HG02759 (cell line): ENCODE data around the gene HLA-DPB1.
"Not testable (repeated sequence)": the region's sequence is repeated elsewhere in the genome, so short reads cannot be mapped to it uniquely, and the experiment has no call there.

ENCODE experiments used
- ATAC-seq: cut with Tn5 transposase; IDR thresholded peaks from one replicate; pipeline ENCODE4 v1.9.1; 2021; ENCODE audit warnings: mild to moderate bottlenecking, moderate library complexity; ENCODE audit not compliant: unreplicated experiment

Gene HLA-DPB1

GRCh38 chr6:33075568-33076405, at the start of gene HLA-DPB1:
HLA-DPB1 (plus strand) TSS chr6:33075990; CDS start chr6:33076042, 52 bp downstream.
- peak; percentile 68 for ATAC-seq

- no peak for ATAC-seq
Measured at GRCh38 chr6:33028220-33028849, 47.5 kb upstream of the HLA-DPB1 start.

GRCh38 chr6:33029328-33030184, 46.2 kb upstream of the HLA-DPB1 start:
- peak; percentile 79 for ATAC-seq

GRCh38 chr6:33030245-33030644, 45.5 kb upstream of the HLA-DPB1 start:
- no peak for ATAC-seq

- no peak for ATAC-seq
Measured at GRCh38 chr6:33034554-33034953, 41.2 kb upstream of the HLA-DPB1 start.

GRCh38 chr6:33036535-33036934, 39.3 kb upstream of the HLA-DPB1 start:
- ATAC-seq, result no peak

- no peak for ATAC-seq
Measured at GRCh38 chr6:33040157-33040556, 35.6 kb upstream of the HLA-DPB1 start.

GRCh38 chr6:33049323-33050013, 26.3 kb upstream of the HLA-DPB1 start:
- ATAC-seq, result no peak

- no peak for ATAC-seq
Measured at GRCh38 chr6:33050014-33050810, 25.6 kb upstream of the HLA-DPB1 start.

GRCh38 chr6:33052627-33053026, 23.2 kb upstream of the HLA-DPB1 start:
- no peak for ATAC-seq

GRCh38 chr6:33053230-33053629, 22.6 kb upstream of the HLA-DPB1 start:
- ATAC-seq, result no peak

- ATAC-seq, result no peak
Measured at GRCh38 chr6:33057222-33058150, 18.3 kb upstream of the HLA-DPB1 start.

GRCh38 chr6:33061987-33062386, 13.8 kb upstream of the HLA-DPB1 start:
- no peak for ATAC-seq

- ATAC-seq, result not testable (repeated sequence)
Measured at GRCh38 chr6:33063435-33063834, 12.4 kb upstream of the HLA-DPB1 start.

GRCh38 chr6:33064723-33065122, 11.1 kb upstream of the HLA-DPB1 start:
- ATAC-seq, result no peak

- ATAC-seq, result no peak
Measured at GRCh38 chr6:33065312-33065711, 10.5 kb upstream of the HLA-DPB1 start.

GRCh38 chr6:33066917-33067521, 8.8 kb upstream of the HLA-DPB1 start:
- ATAC-seq, result no peak

- ATAC-seq, result no peak
Measured at GRCh38 chr6:33069021-33069738, 6.6 kb upstream of the HLA-DPB1 start.
